ENCODE results near the gene RAC3.

Gene RAC3

DNA sequence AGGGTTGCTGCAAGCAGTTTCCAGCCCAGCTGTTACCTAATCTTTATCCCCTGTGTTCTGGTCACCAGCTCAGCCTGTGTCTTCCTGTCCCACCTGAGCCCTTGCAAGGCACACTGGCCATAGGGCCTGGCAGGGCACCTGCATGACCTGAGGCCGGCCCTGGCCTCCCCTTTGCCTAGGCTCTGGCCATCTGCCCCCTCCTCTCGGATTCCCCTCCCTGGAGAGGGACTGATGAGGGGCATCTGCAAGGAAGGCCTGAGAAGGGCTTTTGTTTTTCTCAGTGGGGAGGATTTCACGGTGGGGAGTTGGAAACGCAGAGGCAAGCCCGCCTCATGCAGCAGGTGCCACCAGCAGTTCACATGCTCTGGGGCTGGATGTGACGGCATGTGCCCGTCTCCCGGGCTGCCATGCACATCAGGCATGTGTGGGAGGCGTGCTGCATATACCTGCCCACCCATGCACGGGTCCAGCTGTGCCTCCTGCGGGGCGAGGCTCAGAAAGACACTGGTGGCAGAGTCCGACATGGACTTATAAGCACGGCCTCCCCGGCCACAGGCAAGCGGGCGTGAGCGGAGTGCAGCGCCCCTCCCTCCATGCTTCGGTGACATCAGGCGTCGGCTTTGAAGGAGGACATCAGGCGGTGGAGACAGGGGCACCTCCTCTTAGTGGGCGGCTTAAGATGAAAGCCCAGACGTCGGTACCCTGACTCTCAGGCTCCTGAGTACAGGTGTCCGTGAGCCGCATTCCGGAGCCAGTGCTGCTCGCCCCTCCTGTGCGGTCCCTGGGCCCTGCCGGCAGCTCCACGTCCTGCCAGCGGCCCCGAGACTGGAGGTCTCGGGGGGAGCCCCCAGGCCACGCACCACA is 37.5 kb upstream of the RAC3 start:
- TF ChIP-seq, protein P1, sequence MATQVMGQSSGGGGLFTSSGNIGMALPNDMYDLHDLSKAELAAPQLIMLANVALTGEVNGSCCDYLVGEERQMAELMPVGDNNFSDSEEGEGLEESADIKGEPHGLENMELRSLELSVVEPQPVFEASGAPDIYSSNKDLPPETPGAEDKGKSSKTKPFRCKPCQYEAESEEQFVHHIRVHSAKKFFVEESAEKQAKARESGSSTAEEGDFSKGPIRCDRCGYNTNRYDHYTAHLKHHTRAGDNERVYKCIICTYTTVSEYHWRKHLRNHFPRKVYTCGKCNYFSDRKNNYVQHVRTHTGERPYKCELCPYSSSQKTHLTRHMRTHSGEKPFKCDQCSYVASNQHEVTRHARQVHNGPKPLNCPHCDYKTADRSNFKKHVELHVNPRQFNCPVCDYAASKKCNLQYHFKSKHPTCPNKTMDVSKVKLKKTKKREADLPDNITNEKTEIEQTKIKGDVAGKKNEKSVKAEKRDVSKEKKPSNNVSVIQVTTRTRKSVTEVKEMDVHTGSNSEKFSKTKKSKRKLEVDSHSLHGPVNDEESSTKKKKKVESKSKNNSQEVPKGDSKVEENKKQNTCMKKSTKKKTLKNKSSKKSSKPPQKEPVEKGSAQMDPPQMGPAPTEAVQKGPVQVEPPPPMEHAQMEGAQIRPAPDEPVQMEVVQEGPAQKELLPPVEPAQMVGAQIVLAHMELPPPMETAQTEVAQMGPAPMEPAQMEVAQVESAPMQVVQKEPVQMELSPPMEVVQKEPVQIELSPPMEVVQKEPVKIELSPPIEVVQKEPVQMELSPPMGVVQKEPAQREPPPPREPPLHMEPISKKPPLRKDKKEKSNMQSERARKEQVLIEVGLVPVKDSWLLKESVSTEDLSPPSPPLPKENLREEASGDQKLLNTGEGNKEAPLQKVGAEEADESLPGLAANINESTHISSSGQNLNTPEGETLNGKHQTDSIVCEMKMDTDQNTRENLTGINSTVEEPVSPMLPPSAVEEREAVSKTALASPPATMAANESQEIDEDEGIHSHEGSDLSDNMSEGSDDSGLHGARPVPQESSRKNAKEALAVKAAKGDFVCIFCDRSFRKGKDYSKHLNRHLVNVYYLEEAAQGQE (IDR thresholded peaks at IDR 0.05; ENCODE audit: insufficient read depth in 1 of 2, low read depth in 2 of 2, low read length in 2 of 2), result no peak
- TF ChIP-seq POLR2AphosphoS5 (IDR thresholded peaks at IDR 0.05; ENCODE audit: low read depth, low read length), result no peak
- TF ChIP-seq FOXP2 (optimal IDR thresholded peaks at IDR 0.05; ENCODE audit: borderline replicate concordance, extremely low read depth, extremely low read length, insufficient read depth), result no peak
- TF ChIP-seq TAF1 (IDR thresholded peaks at IDR 0.05; ENCODE audit: borderline replicate concordance, insufficient read depth, low read length), result no peak
- no peak for TF ChIP-seq SIN3A (IDR thresholded peaks at IDR 0.05; ENCODE audit: borderline replicate concordance, insufficient read depth, low read length)

DNA sequence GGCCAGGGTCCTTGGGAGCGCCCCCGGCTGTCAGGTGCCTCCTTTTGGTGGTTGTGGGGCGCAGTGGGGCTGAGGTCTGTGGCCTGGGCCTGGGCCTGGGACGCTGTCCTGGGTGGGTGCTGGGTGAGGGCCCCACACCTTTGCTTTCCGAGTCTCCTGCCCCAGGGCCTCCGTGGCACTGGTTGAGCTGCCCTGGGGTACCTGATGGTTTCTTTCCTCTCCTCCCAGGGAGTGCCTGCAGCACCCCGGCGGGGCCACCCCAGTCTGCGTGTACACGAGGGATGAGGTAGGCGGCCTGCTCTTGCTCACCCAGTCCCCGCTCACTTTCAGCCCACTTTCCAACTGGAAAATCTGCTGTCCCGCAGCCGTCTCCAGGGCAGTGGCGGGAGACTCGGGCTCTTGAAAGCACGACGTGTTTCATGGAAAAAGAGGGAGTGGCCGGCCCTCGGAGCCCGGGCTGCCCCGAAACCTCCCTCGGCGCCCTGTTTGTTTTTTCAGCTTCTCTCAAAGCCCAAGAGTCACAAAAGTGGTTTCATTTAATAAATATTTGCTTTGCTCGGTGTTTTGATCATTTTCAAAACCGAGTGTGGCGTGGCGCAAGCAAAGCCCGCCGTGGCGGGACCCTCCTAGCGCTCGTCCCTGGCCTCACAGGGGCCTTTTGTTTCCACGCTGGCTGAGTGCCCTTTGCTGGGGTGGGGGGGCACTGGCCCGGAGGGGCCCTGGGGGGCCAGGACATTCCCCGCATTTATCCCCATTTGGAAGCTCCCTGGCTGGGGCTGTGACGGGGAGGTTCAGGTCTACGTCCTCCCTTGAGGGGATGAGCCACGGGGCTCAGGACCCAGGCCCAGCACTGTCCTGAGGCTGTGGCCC is 36.6 kb upstream of the RAC3 start:
- TF ChIP-seq POLR2AphosphoS5 (IDR thresholded peaks at IDR 0.05; ENCODE audit: low read depth, low read length) (no peak), TAF1 (IDR thresholded peaks at IDR 0.05; ENCODE audit: borderline replicate concordance, insufficient read depth, low read length) (no peak), FOXP2 (optimal IDR thresholded peaks at IDR 0.05; ENCODE audit: borderline replicate concordance, extremely low read depth, extremely low read length, insufficient read depth) (no peak), SIN3A (IDR thresholded peaks at IDR 0.05; ENCODE audit: borderline replicate concordance, insufficient read depth, low read length) (no peak)
- TF ChIP-seq, protein P1 (IDR thresholded peaks at IDR 0.05; ENCODE audit: insufficient read depth in 1 of 2, low read depth in 2 of 2, low read length in 2 of 2), result no peak

DNA sequence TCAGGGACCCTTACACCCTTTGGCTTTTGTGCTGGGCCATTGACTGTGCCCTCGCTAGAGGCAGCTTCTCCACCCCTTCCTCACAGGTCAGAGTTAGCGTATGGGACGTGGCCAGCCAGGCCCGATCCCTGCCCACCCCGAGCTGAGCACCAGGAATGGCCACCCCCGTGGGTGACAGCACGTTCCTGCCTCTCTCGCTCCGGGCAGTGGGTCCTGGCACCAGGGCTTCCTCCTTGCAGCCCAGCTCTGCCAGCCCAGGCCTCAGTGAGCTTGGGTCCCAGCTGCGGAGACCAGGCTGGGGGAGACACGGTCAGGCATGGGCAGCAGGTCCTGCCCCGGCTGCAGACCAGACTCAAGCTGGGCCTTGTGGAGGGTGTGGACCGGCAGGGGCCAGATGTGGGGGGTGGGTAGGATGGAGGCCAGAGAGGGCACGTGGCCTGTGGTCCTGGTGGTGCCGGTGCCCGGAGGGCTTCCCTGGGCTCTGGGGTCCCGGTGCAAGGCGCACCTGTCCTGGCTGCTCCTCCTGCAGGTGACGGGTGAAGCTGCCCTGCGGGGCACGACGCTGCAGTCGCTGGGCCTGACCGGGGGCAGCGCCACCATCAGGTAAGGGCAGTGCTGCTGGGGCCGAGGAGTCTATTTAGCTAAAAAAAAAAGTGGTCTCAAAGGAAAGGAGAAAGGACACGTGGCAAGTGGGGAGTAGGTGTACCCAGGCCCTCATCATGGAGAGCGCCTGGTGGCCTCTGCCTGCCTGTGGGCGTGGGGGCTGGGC is 35.8 kb upstream of the RAC3 start:
- TF ChIP-seq SIN3A (IDR thresholded peaks at IDR 0.05; ENCODE audit: borderline replicate concordance, insufficient read depth, low read length) (no peak), TAF1 (IDR thresholded peaks at IDR 0.05; ENCODE audit: borderline replicate concordance, insufficient read depth, low read length) (no peak), POLR2AphosphoS5 (IDR thresholded peaks at IDR 0.05; ENCODE audit: low read depth, low read length) (no peak), FOXP2 (optimal IDR thresholded peaks at IDR 0.05; ENCODE audit: borderline replicate concordance, extremely low read depth, extremely low read length, insufficient read depth) (no peak)
- TF ChIP-seq, protein P1 (IDR thresholded peaks at IDR 0.05; ENCODE audit: insufficient read depth in 1 of 2, low read depth in 2 of 2, low read length in 2 of 2), result no peak

DNA sequence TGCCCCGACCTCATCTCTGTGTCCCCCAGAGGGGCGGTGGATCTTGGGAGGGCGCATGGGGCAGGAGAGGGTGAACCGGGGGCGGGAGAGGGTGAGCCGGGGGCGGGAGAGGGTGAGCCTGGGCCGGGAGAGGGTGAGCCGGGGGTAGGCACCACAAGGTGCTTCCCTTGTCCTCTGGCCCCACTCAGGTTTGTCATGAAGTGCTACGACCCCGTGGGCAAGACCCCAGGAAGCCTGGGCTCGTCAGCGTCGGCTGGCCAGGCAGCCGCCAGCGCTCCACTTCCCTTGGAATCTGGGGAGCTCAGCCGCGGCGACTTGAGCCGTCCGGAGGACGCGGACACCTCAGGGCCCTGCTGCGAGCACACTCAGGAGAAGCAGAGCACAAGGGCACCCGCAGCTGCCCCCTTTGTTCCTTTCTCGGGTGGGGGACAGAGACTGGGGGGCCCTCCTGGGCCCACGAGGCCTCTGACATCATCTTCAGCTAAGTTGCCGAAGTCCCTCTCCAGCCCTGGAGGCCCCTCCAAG is 35.2 kb upstream of the RAC3 start:
- TF ChIP-seq FOXP2 (optimal IDR thresholded peaks at IDR 0.05; ENCODE audit: borderline replicate concordance, extremely low read depth, extremely low read length, insufficient read depth) (no peak), TAF1 (IDR thresholded peaks at IDR 0.05; ENCODE audit: borderline replicate concordance, insufficient read depth, low read length) (no peak), SIN3A (IDR thresholded peaks at IDR 0.05; ENCODE audit: borderline replicate concordance, insufficient read depth, low read length) (no peak), POLR2AphosphoS5 (IDR thresholded peaks at IDR 0.05; ENCODE audit: low read depth, low read length) (no peak)
- TF ChIP-seq, protein P1 (IDR thresholded peaks at IDR 0.05; ENCODE audit: insufficient read depth in 1 of 2, low read depth in 2 of 2, low read length in 2 of 2), result no peak

Data from PFSK-1 (cell line).